Measurements from ENCODE around the gene LCA5L. TPM values are rescaled to one million over a fixed set of nuclear protein-coding genes. Genes with fewer than 3 reads are reported as not detected.
"Not testable (repeated sequence)": the region's sequence is repeated elsewhere in the genome, so short reads cannot be mapped to it uniquely, and the experiment has no call there.

The LCA5L gene
- total RNA-seq, 1 donor from 2014 or later: 1.4 TPM

- TF ChIP-seq CTCF (conservative IDR thresholded peaks at IDR 0.05): no peak
- no peaks in the 10 kb centered on the region for H3K9me3 Mint-ChIP-seq
- no peak for DNase-seq (ENCODE audit: low read depth, low spot score)
- H3K4me3 Mint-ChIP-seq: no peak overlapping the region
- H3K4me1 Mint-ChIP-seq: peaks cover 9% of the 10 kb centered on the region
- H3K27ac Mint-ChIP-seq (ENCODE audit: unreplicated experiment): no peak overlapping the region
- no peaks in the 10 kb centered on the region for H3K36me3 Mint-ChIP-seq (ENCODE audit: low read depth)
- no peaks in the 10 kb centered on the region for H3K27me3 Mint-ChIP-seq (ENCODE audit: low read depth)
Observed at GRCh38 chr21:39422527-39423241, 22.9 kb downstream of the LCA5L start.

GRCh38 chr21:39419204-39419603, 26.4 kb downstream of the LCA5L start:
- H3K9me3 Mint-ChIP-seq; DNase-seq (ENCODE audit: low read depth, low spot score); H3K4me1 Mint-ChIP-seq; H3K36me3 Mint-ChIP-seq (ENCODE audit: low read depth); H3K27me3 Mint-ChIP-seq (ENCODE audit: low read depth); H3K27ac Mint-ChIP-seq (ENCODE audit: unreplicated experiment); H3K4me3 Mint-ChIP-seq: not testable (repeated sequence)

- peaks cover 25% of the 10 kb centered on the region for H3K36me3 Mint-ChIP-seq (ENCODE audit: low read depth)
- H3K4me3 Mint-ChIP-seq: no peak overlapping the region
- no peaks in the 10 kb centered on the region for H3K4me1 Mint-ChIP-seq
- H3K27ac Mint-ChIP-seq (ENCODE audit: unreplicated experiment): no peak overlapping the region
- no peak for TF ChIP-seq CTCF (conservative IDR thresholded peaks at IDR 0.05)
- H3K27me3 Mint-ChIP-seq (ENCODE audit: low read depth): no peaks in the 10 kb centered on the region
- peaks cover 7% of the 10 kb centered on the region for H3K9me3 Mint-ChIP-seq
- DNase-seq (ENCODE audit: low read depth, low spot score): no peak
Observed at GRCh38 chr21:39406065-39406464, 39.5 kb downstream of the LCA5L start.

GRCh38 chr21:39400173-39400572, 45.4 kb downstream of the LCA5L start:
- no peak for TF ChIP-seq CTCF (conservative IDR thresholded peaks at IDR 0.05)
- Mint-ChIP-seq H3K9me3 (no peaks in the 10 kb centered on the region), H3K4me1 (no peaks in the 10 kb centered on the region), H3K27me3 (ENCODE audit: low read depth) (no peaks in the 10 kb centered on the region), H3K4me3 (no peak overlapping the region), H3K27ac (ENCODE audit: unreplicated experiment) (no peak overlapping the region), H3K36me3 (ENCODE audit: low read depth) (peaks cover 8% of the 10 kb centered on the region)
- DNase-seq (ENCODE audit: low read depth, low spot score): no peak

GRCh38 chr21:39397646-39398385, 47.8 kb downstream of the LCA5L start:
- Mint-ChIP-seq H3K36me3 (ENCODE audit: low read depth) (peaks cover 15% of the 10 kb centered on the region), H3K27me3 (ENCODE audit: low read depth) (no peaks in the 10 kb centered on the region), H3K27ac (ENCODE audit: unreplicated experiment) (no peak overlapping the region), H3K9me3 (no peaks in the 10 kb centered on the region), H3K4me3 (no peak overlapping the region), H3K4me1 (peaks cover 5% of the 10 kb centered on the region)
- TF ChIP-seq CTCF (conservative IDR thresholded peaks at IDR 0.05): no peak
- no peak for DNase-seq (ENCODE audit: low read depth, low spot score)

GRCh38 chr21:39392981-39393380, 52.6 kb downstream of the LCA5L start:
- no peak for TF ChIP-seq CTCF (conservative IDR thresholded peaks at IDR 0.05)
- H3K27me3 Mint-ChIP-seq (ENCODE audit: low read depth): no peaks in the 10 kb centered on the region
- H3K4me1 Mint-ChIP-seq: peaks cover 28% of the 10 kb centered on the region
- H3K36me3 Mint-ChIP-seq (ENCODE audit: low read depth): peaks cover 21% of the 10 kb centered on the region
- DNase-seq (ENCODE audit: low read depth, low spot score): no peak
- no peak overlapping the region for H3K27ac Mint-ChIP-seq (ENCODE audit: unreplicated experiment)
- no peak overlapping the region for H3K4me3 Mint-ChIP-seq
- no peaks in the 10 kb centered on the region for H3K9me3 Mint-ChIP-seq
